Hematopoietic multipotent progenitor cell treated with erythropoietin and hydrocortisone succinate and interleukin-3 and kit ligand, for 15 days (in vitro differentiated cells): Measurements from ENCODE around the gene TMEM161A.

Source experiments
- DNase-seq: peaks from one replicate; pipeline ENCODE4 v3.0.0-alpha.2; 2015; ENCODE audit warnings: low spot score

Gene TMEM161A

DNA sequence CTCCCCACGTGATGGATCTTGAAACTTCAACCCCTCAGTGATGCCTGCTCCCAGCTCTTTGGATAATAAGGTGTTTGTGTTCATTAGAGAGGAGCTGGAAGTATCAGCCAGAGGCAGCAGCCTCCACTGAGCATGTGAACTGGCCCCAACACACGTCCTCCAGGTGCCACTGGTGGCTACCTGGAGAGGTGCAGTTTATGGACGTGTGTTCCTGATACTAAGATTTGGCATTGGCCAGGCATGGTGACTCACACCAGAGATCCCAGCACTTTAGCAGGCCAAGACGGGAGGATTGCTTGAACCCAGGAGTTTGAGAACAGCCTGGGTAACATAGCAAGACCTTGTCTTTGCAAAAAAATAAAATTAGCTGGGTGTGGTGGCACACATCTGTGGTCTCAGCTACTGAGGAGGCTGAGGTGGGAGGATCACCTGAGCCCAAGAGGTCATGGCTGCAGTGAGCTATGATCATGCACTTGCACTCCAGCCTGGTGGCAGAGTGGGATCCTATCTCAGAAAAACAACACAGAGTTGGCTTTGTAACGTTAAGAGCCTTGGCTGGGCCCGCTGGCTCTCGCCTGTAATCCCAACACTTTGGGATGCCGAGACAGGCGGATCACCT, 40.1 kb downstream of the TMEM161A start:
- DNase-seq = no peak

DNA sequence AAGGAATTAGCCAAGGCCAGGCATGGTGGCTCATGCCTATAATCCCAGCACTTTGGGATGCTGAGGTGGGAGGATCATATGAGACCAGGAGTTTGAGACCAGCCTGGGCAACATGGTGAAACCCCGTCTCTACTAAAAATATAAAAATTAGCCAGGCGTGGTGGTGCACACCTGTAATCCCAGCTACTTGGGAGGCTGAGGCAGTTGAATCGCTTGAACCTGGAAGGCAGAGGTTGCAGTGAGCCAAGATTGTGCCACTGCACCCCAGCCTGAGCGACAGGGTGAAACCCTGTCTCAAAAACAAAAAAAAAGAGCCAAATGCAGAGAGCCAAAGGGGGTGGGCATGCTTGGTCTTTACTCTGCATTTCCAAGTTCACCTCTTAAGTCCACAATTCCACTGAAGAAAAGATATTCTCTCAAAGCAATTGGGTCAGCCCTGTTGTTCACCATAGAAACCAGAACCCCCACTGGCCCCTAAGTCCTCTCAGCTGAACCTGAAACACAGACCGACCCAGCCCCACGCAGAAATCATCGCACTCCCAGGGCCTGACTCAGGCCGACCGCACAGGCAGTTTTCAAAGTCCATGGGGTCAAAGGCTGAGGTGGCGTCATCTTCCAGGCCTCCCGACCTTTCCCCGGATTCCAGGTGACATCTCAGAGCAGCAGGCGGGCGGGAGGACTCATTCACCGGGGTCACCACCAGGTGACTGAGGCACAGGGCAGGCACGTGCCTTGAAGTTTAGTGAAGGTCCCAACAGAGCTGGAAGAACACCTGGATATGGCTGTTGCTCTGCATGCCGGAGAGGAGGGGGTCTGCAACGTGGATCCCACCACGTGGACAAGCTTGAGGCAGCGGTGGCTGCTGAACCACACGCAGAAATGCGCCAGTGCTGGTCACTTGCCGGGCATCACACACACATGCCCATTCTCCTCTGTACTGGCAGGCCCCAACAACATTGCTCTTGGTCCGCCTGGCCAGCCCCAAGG, 41.3 kb downstream of the TMEM161A start:
- DNase-seq = no peak

DNA sequence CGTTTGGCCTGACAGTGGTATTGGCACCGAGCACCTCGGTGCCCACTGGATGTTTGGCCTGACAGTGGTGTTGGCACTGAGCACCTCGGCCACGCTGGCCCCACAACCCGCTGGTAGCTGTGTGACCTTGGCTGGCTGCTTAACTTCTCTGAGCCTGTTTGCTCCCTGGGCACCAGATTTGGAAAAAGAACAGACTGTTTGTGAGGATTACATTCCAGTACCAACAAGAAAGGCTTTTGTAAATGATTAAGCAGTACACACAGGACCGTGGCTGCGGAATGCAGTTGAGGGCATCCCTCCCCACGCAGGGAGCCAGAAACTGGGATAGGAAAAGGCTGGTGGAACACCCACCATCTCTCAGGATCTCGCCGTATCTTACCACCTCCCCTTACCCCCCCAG, 42.6 kb downstream of the TMEM161A start:
- no peak for DNase-seq

DNA sequence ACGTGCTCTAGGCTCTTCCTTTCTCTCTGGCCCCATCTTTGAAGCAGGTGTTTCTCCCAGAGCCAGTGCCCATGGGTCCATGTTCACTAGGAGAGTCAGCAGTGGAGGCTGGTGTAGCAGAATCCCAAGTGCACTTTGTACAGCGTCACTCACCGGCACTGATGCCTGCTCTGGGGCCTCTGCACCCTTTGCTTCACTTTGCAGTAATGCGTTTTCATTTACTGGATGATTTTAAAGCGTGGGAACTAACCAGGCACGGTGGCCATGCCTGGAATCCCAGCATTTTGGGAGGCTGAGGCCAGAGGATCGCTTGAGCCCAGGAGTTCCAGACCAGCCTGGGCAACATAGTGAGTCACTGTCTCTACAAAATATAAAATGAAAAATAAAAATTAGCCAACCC, 43.8 kb downstream of the TMEM161A start:
- no peak for DNase-seq

DNA sequence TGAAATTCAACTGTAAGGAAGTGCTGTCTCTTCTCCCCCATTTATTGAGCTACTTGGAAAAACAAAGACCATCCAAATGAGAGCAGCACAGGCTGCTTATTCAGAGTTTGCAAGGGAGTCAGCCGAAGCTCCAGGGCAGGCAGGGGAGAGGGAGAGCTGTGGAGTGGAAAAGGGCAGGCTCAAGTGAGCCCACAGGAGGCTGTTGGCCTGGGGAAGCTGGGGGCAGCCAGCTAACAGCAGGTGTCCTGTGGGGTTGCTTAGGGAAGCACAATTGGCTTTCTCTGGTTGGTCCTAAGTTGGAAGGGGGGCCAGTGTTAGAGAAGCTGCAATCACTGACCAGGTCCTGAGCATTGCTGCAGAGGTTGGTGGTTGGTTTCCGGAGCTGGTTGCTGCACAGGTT, 50.6 kb downstream of the TMEM161A start:
- DNase-seq = no peak

DNA sequence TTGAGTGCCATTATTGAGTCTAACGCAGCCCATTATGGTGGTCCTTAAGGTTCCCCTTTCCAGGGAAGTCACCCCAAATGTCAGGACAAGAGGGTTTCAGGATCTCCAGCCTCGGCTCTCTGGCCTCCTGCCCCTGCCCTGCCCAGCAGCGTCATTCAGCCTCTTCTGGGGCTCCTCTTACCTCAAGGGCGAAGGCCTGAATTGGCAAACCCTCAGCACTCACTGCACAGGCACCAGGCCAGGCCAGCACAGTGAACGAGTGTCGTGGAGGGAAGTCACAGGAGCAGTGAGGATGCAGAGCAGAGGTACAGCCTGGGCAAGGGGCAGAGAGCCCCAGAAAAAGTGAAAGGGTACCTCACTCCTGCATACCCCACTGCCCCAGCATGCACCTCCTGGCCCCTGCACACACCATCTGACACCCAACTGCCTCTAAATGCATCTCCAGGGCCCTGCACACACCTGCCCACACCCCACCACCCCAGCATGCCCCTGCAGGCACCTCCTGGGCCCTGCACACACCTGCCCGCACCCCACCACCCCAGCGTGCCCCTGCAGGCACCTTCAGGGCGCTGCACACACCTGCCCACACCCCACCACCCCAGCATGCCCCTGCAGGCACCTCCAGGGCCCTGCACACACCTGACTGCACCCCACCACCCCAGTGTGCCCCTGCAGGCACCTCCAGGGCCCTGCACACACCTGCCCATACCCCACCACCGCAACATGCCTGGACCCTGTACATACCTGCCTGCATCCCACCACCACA, 54.7 kb downstream of the TMEM161A start:
- DNase-seq = no peak

DNA sequence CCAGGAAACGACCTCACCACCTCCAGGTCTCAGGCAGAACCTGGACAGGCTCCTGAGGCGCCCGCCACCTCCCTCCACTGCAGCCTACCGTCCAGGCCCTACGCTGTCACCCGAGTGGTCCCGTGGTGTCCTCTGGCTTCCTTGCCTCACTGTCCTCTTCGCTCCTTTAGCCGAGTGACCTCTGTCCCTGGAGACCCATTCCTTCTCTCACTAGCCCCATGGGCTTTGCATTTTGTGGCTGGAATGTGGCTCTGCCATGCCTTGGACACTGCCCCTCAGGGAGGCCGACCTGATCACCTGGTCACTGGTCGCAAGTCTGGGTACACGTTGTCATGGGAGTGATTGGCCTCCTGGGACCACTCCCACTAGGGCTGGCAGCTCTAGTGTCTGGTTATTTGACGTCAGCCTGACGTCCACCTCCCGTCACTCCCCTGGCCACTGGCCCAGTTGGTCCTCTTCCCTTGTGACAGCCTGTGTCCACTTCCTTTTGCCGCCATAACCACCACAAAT, 56.6 kb downstream of the TMEM161A start:
- no peak for DNase-seq

DNA sequence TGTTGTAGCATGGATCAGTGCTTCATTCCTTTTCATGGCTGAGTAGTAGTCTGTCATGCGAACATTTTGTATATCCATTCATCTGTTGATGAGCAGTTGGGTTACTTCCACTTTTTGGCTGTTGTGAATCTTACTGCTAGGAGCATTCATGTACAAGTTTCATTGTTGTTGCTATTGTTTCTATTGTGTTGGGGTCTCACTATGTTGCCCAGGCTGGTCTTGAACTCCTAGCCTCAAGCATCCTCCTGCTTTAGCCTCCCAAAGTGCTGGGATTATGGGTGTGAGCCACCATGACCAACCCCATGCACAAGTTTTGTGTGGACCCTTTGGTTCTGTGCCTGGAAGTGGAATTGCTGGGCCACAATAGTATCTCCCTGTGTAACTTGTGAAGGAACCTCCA, 58.7 kb downstream of the TMEM161A start:
- DNase-seq = no peak

DNA sequence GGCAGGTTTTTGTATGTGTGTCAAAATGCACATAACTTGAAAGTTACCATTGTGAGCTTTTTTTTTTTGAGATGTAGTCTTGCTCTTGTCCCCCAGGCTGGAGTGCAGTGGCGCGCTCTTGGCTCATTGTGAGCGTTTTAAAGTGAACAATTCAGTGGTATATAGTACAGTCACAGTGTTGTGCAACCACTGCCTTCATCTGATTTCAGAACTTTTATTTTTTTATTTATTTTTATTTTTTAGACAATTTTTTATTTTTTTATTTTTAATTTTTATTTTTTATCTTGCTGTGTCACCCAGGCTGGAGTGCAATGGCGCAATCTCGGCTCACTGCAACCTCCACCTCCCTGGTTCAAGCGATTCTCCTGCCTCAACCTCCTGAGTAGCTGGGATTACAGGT, 59.5 kb downstream of the TMEM161A start:
- no peak for DNase-seq

DNA sequence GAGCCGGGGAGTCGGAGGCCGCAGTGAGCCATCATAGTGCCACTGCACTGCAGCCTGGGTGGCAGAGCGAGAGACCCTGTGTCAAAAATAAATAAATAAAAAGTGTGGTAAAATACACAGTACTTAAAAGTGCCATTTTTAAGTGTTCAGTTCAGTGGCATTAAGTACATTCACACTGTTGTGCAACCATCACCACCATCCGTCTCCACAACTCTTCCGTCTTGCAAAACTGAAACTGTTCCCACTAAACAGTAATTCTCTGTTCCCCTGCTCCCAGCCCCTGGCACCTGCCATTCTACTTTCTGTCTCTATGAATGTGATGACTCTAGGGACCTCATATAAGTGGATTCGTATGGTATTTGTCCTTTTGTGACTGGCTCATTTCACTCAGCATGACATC, 61.2 kb downstream of the TMEM161A start:
- DNase-seq = no peak

DNA sequence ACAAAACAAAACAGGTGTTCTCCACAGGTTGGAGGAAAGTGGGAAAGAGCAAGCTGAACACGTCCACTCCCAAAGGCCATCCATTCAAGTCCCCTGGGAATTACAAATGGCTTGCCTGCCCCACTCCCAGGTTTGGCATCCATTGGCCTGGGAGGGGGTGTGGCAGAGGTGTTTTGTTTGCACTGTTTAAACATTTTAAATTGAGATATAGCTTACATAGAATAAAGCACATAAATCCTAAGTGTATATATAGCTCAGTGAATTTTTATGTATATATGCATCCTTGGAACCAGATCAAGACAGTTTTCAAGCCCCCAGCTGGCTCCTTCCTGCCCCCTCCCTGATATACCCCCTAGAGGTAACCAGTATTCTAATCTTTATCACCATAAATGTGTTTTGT, 61.8 kb downstream of the TMEM161A start:
- DNase-seq = no peak

DNA sequence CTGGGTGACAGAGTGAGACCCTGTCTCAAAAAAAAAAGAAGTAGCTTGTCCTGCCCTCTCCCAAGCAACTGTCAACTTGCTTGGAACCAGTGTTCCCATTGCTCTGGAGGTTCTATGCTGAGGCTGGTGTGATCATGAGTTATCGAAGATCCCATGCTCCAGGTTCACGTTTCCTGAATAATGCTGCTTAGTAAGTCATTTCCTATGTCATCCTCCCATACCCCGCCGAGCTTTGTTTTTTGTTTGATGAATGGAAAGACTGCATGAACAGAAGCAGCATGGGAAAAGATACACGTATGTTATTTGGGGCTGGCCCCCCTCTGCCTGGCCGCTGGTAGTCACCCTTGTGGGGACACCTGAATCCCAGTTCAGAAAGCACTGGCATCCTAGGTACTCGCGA, 63.2 kb downstream of the TMEM161A start:
- DNase-seq = no peak

DNA sequence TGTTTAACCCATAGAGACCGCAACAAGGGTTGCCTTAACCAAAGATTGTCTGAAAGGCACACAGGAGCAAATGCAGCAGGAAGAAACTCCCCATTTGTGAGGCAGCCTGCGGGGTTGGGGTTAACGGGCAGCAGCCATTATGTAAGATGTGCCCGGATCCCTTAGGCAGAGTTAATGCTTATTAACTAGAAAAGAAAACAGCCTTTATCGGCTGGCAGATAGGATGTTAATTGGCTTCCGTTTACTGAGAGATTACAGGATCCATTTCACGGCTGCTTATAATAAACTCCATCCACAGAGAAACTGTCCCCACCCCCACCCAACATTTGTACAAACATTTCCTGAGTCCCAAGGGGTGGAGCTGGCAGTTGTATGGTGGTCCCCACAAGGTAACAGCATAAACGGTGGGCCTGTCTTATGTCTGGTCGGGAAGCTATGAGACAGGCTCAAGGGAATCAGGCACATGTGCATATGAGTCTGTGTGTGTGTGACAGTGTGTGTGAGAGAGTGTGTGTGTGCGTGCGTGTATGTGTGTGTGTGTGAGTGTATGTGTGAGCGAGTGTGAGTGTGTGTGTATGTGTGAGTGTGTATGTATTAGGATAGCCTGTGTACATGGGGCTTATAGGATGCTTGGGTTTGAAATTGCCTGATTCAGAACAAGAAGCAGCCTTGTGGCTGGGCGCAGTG, 63.9 kb downstream of the TMEM161A start:
- no peak for DNase-seq

DNA sequence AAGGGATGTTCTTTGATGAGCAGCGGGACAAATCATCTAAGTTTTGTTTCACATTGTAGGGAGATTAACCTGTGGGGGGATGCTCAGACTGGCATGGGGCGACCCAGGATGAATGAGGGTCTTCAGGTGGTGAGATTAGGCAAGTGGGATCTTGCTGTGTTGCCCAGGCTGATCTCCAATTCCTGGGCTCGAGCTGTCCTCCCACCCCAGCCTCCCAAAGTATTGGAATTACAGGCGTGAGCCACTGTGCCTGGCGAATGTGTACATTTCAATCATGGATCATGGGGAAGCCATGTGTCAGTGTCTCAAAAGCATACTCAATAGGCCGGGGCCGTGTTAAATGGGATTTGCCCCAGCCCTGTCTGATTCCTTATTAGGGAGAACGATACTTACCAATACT, 66.4 kb downstream of the TMEM161A start:
- DNase-seq = no peak
